ENCODE results near the gene PBXIP1. TPM values are rescaled to one million over a fixed set of nuclear protein-coding genes. Genes with fewer than 3 reads are reported as not detected.
"Not testable (repeated sequence)": the region's sequence is repeated elsewhere in the genome, so short reads cannot be mapped to it uniquely, and the experiment has no call there.

Gene PBXIP1
- total RNA-seq, 1 donor from 2014 or later, result 29.9 TPM

DNA sequence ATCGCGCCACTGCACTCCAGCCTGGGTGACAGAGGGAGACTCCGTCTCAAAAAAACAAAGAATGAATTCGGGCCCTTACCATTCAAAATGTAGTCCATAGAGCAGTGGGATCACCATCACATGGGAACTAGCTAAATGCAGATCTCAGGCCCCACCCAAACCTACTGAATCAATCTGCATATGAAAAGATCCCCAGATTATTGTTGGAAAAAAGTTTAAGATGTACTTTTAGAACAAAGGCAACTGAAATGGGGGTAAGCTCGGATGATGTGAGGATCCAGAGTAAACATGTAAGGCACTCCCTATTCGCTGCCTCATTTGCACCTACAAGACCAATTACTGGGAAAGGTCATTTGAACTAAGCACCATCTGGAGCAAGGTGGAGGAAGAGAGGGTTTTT lies 26.4 kb upstream of the PBXIP1 start:
- Mint-ChIP-seq H3K4me3 (ENCODE audit: unreplicated experiment) (no peak overlapping the region), H3K36me3 (ENCODE audit: unreplicated experiment) (no peaks in the 10 kb centered on the region), H3K27ac (ENCODE audit: unreplicated experiment) (peak overlapping the region; percentile 12), H3K27me3 (ENCODE audit: unreplicated experiment) (no peaks in the 10 kb centered on the region), H3K9me3 (ENCODE audit: unreplicated experiment) (peaks cover 2% of the 10 kb centered on the region), H3K4me1 (ENCODE audit: low read depth, unreplicated experiment) (no peaks in the 10 kb centered on the region)
- TF ChIP-seq, protein P1, sequence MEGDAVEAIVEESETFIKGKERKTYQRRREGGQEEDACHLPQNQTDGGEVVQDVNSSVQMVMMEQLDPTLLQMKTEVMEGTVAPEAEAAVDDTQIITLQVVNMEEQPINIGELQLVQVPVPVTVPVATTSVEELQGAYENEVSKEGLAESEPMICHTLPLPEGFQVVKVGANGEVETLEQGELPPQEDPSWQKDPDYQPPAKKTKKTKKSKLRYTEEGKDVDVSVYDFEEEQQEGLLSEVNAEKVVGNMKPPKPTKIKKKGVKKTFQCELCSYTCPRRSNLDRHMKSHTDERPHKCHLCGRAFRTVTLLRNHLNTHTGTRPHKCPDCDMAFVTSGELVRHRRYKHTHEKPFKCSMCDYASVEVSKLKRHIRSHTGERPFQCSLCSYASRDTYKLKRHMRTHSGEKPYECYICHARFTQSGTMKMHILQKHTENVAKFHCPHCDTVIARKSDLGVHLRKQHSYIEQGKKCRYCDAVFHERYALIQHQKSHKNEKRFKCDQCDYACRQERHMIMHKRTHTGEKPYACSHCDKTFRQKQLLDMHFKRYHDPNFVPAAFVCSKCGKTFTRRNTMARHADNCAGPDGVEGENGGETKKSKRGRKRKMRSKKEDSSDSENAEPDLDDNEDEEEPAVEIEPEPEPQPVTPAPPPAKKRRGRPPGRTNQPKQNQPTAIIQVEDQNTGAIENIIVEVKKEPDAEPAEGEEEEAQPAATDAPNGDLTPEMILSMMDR (IDR thresholded peaks at IDR 0.05; ENCODE audit: partially characterized antibody, unreplicated experiment), result no peak
- no peak for DNase-seq

DNA sequence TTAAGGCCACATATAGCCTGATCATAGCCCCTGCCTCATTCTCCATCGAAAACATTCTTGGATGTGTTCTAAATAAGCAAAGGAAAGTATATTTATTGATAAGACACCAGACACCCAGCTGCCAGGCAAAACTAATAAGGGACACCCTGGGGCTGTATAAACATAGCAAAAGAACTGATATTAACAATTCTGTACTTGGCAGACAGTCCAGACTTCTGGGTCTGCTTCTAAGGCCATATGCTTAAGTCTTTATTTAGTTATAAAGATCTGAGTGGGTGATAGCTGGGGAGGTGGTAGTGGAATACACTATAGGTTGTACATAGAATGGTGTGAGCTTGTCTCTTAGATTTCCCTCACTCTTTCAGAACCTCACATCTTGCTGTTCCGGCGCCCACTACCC lies 22.5 kb upstream of the PBXIP1 start:
- H3K4me3 Mint-ChIP-seq (ENCODE audit: unreplicated experiment), result no peak overlapping the region
- DNase-seq, result no peak
- no peaks in the 10 kb centered on the region for H3K9me3 Mint-ChIP-seq (ENCODE audit: unreplicated experiment)
- no peaks in the 10 kb centered on the region for H3K36me3 Mint-ChIP-seq (ENCODE audit: unreplicated experiment)
- H3K27ac Mint-ChIP-seq (ENCODE audit: unreplicated experiment), result no peak overlapping the region
- H3K27me3 Mint-ChIP-seq (ENCODE audit: unreplicated experiment), result no peaks in the 10 kb centered on the region
- no peaks in the 10 kb centered on the region for H3K4me1 Mint-ChIP-seq (ENCODE audit: low read depth, unreplicated experiment)
- TF ChIP-seq, protein P1 (IDR thresholded peaks at IDR 0.05; ENCODE audit: partially characterized antibody, unreplicated experiment), result no peak

DNA sequence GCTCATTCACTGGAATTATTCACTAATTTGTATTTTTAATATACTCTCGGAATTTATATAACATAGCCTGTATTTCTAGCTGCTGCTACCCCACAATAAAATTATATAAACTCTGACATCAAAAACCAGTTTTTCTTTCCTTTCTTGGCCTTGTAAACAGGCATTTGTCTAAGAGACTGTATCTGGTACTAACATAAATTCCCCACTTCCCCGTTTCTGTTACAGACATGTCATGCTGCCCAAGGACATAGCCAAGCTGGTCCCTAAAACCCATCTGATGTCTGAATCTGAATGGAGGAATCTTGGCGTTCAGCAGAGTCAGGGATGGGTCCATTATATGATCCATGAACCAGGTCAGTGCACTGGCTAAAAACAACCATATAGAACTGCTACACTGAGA lies 21.9 kb upstream of the PBXIP1 start:
- not testable (repeated sequence) for H3K9me3 Mint-ChIP-seq (ENCODE audit: unreplicated experiment); H3K36me3 Mint-ChIP-seq (ENCODE audit: unreplicated experiment); H3K4me1 Mint-ChIP-seq (ENCODE audit: low read depth, unreplicated experiment); H3K27me3 Mint-ChIP-seq (ENCODE audit: unreplicated experiment); H3K4me3 Mint-ChIP-seq (ENCODE audit: unreplicated experiment); DNase-seq
- peak overlapping the region; percentile 37 for H3K27ac Mint-ChIP-seq (ENCODE audit: unreplicated experiment)

DNA sequence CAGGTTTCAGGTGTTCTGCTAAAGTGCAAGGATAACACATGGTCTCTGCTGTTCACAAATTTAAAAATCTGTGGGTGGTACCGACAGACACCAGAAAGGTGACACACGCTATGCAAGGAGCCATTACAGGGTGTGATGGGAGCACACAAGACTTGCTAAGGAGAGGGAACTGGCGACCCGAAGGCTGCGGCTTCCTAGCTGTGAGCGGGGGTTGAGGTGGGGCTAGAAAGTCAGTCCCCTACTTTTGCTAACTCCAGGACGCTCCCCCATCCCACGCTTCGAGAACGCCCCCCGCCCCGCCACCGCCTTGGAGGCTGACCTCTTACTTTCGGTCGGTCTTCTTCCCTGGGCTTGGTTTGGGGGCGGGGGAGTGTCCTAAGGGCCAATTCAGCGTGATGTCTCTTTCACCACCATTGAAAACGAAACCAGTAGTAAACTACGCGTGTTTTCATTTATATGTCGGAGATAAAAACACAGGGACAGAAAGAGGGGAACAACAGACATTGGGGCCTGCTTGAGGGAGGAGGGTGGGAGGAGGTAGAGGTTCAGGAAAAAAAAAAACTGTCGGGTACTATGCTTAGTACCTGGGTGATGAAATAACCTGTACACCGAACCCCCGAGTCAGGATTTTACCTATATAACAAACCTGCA lies 19.6 kb upstream of the PBXIP1 start:
- Mint-ChIP-seq H3K4me3 (ENCODE audit: unreplicated experiment) (no peak overlapping the region), H3K9me3 (ENCODE audit: unreplicated experiment) (peaks cover 2% of the 10 kb centered on the region), H3K36me3 (ENCODE audit: unreplicated experiment) (no peaks in the 10 kb centered on the region), H3K27ac (ENCODE audit: unreplicated experiment) (no peak overlapping the region), H3K4me1 (ENCODE audit: low read depth, unreplicated experiment) (peaks cover 19% of the 10 kb centered on the region), H3K27me3 (ENCODE audit: unreplicated experiment) (peaks cover 2% of the 10 kb centered on the region)
- peak; percentile 50 for DNase-seq
- TF ChIP-seq, protein P1 (IDR thresholded peaks at IDR 0.05; ENCODE audit: partially characterized antibody, unreplicated experiment), result no peak

DNA sequence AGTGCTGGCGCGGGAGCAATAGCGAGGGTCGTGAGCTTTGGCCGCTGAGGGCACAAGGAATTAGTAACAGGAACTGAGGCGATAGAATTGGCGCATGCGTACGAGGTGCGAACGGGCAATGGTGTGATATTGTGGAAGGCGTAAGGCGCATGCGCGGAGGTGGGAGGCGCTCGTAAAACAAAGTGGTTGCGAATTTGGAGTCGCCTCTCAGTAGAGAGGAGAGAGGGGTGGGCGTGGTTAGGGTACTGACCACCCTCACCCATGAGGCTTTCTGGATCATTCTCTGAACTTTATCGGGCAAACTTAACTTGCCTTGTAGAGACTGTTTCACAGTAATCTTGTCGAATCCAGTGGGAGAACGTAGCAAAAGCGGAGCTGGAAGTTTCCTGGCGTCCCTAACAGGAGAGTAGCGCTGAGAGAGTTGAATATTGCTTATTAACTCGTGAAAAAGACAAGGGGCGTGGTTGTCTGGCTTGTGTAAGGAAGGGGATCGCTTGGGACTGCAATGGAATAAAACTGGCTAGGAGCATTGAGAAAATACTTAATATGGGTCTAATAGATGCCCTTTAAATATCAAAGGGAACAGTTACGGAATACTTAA lies 19.0 kb upstream of the PBXIP1 start:
- peak; percentile 96 for DNase-seq
- TF ChIP-seq, protein P1 (IDR thresholded peaks at IDR 0.05; ENCODE audit: partially characterized antibody, unreplicated experiment), result no peak
- peaks cover 2% of the 10 kb centered on the region for H3K9me3 Mint-ChIP-seq (ENCODE audit: unreplicated experiment)
- H3K36me3 Mint-ChIP-seq (ENCODE audit: unreplicated experiment), result no peaks in the 10 kb centered on the region
- peaks cover 2% of the 10 kb centered on the region for H3K27me3 Mint-ChIP-seq (ENCODE audit: unreplicated experiment)
- no peak overlapping the region for H3K4me3 Mint-ChIP-seq (ENCODE audit: unreplicated experiment)
- H3K4me1 Mint-ChIP-seq (ENCODE audit: low read depth, unreplicated experiment), result peaks cover 19% of the 10 kb centered on the region
- H3K27ac Mint-ChIP-seq (ENCODE audit: unreplicated experiment), result no peak overlapping the region

Data from glutamatergic neuron (in vitro differentiated cells).